Activated naive CD4-positive, alpha-beta T cell treated with anti-CD3 and anti-CD28 coated beads for 36 hours (primary cell): ENCODE measurements around the gene PLD1. TPM values are rescaled to one million over a fixed set of nuclear protein-coding genes. Genes with fewer than 3 reads are reported as not detected.
A peak's percentile ranks its signal among the peaks of the same experiment; 100 is the strongest.

Experiments used
- CTCF ChIA-PET: fragments of 350-600 bp; sonication (Branson Sonifier 250); formaldehyde crosslinking; loops from one replicate; lab custom pipeline; 2021; ENCODE audit warnings: antibody characterized with exemption; lab: Charles Lee
- DNase-seq: peaks from one replicate; pipeline ENCODE4 v3.0.0-alpha.2; 2020
- H3K27ac Mint-ChIP-seq: one replicate; pipeline ENCODE4 v1.8.0; 2021; ENCODE audit warnings: mild to moderate bottlenecking, mixed read lengths
- H3K27me3 Mint-ChIP-seq: one replicate; pipeline ENCODE4 v1.8.0; 2021; ENCODE audit warnings: low read depth, mixed read lengths
- H3K36me3 Mint-ChIP-seq: one replicate; pipeline ENCODE4 v1.8.0; 2021; ENCODE audit warnings: low read depth, mixed read lengths
- H3K4me1 Mint-ChIP-seq: one replicate; pipeline ENCODE4 v1.8.0; 2021; ENCODE audit warnings: low read depth, mixed read lengths
- H3K4me3 Mint-ChIP-seq: one replicate; pipeline ENCODE4 v1.8.0; 2021; ENCODE audit warnings: mild to moderate bottlenecking, moderate library complexity, mixed read lengths
- H3K9me3 Mint-ChIP-seq: one replicate; pipeline ENCODE4 v1.8.0; 2021; ENCODE audit warnings: mixed read lengths
- intact Hi-C: fragments of 100-400 bp; cut with micrococcal nuclease; formaldehyde crosslinking; loops from one replicate; pipeline ENCODE4 v1.15.1; 2023
- total RNA-seq, 2 experiments: library from RNA; stranded (reverse); gene quantifications; one replicate each; pipeline ENCODE4 v1.2.3, GENCODE V29; 2021

The PLD1 gene
- total RNA-seq, 2 experiments from 2014 or later, result 0.25 TPM; not detected in 1

GRCh38 chr3:171811913-171812335 lies 1.6 kb upstream of the PLD1 start:
- H3K4me1 Mint-ChIP-seq, result peaks cover 14% of the 10 kb centered on the region
- intact Hi-C loops, result loop anchor here (5.0 kb wide), 1 partner anchor 225 kb away; the partner anchor contains the start of gene FNDC3B
- H3K27me3 Mint-ChIP-seq, result peaks cover 45% of the 10 kb centered on the region
- H3K27ac Mint-ChIP-seq, result no peak overlapping the region
- CTCF ChIA-PET, result interaction anchor here (0.6 to 0.9 kb wide), 2 partner anchors 39 to 52 kb away, joined by 4 to 5 read pairs; no protein-coding TSS in a partner anchor
- no peak for DNase-seq
- H3K4me3 Mint-ChIP-seq, result no peak overlapping the region
- no peaks in the 10 kb centered on the region for H3K9me3 Mint-ChIP-seq
- H3K36me3 Mint-ChIP-seq, result no peaks in the 10 kb centered on the region

GRCh38 chr3:171811295-171811912 lies 1.1 kb upstream of the PLD1 start:
- CTCF ChIA-PET, result interaction anchor here (0.7 kb wide), 1 partner anchor 230 kb away, joined by 3 read pairs; no protein-coding TSS in a partner anchor
- intact Hi-C loops, result loop anchor here (5.0 kb wide), 1 partner anchor 226 kb away; the partner anchor contains the start of gene FNDC3B
- Mint-ChIP-seq H3K9me3 (no peaks in the 10 kb centered on the region), H3K36me3 (no peaks in the 10 kb centered on the region), H3K27me3 (peaks cover 44% of the 10 kb centered on the region), H3K27ac (no peak overlapping the region), H3K4me1 (peaks cover 14% of the 10 kb centered on the region), H3K4me3 (no peak overlapping the region)
- DNase-seq, result no peak

- H3K4me3 Mint-ChIP-seq, result peak overlapping the region; percentile 42
- CTCF ChIA-PET, result interaction anchor here (0.6 to 1.3 kb wide), 3 partner anchors 118 to 530 kb away, joined by 3 read pairs; no protein-coding TSS in a partner anchor
- no peaks in the 10 kb centered on the region for H3K36me3 Mint-ChIP-seq
- peaks cover 38% of the 10 kb centered on the region for H3K27me3 Mint-ChIP-seq
- intact Hi-C loops, result loop anchor here (5.0 kb wide), 1 partner anchor 227 kb away; the partner anchor contains the start of gene FNDC3B
- peaks cover 14% of the 10 kb centered on the region for H3K4me1 Mint-ChIP-seq
- no peak for DNase-seq
- no peaks in the 10 kb centered on the region for H3K9me3 Mint-ChIP-seq
- H3K27ac Mint-ChIP-seq, result no peak overlapping the region
These were observed 479 bp upstream of the PLD1 start for GRCh38 chr3:171810629-171811294.

GRCh38 chr3:171809611-171809860 lies 747 bp downstream of the PLD1 start:
- Mint-ChIP-seq H3K36me3 (no peaks in the 10 kb centered on the region), H3K4me3 (peak overlapping the region; percentile 76), H3K4me1 (peaks cover 14% of the 10 kb centered on the region), H3K27ac (no peak overlapping the region), H3K9me3 (no peaks in the 10 kb centered on the region), H3K27me3 (peaks cover 37% of the 10 kb centered on the region)
- no peak for DNase-seq
- CTCF ChIA-PET, result no interaction called here
- intact Hi-C loops, result no loop called here

- intact Hi-C loops, result no loop called here
- Mint-ChIP-seq H3K4me1 (peaks cover 8% of the 10 kb centered on the region), H3K9me3 (no peaks in the 10 kb centered on the region), H3K27me3 (peaks cover 37% of the 10 kb centered on the region), H3K27ac (no peak overlapping the region), H3K36me3 (no peaks in the 10 kb centered on the region), H3K4me3 (no peak overlapping the region)
- DNase-seq, result no peak
- CTCF ChIA-PET, result no interaction called here
These were observed 2.5 kb downstream of the PLD1 start for GRCh38 chr3:171807806-171808205.

GRCh38 chr3:171807129-171807675 lies 3.1 kb downstream of the PLD1 start:
- no peak overlapping the region for H3K27ac Mint-ChIP-seq
- H3K4me1 Mint-ChIP-seq, result peaks cover 9% of the 10 kb centered on the region
- no peaks in the 10 kb centered on the region for H3K36me3 Mint-ChIP-seq
- peaks cover 40% of the 10 kb centered on the region for H3K27me3 Mint-ChIP-seq
- no peaks in the 10 kb centered on the region for H3K9me3 Mint-ChIP-seq
- CTCF ChIA-PET, result no interaction called here
- H3K4me3 Mint-ChIP-seq, result no peak overlapping the region
- DNase-seq, result no peak
- intact Hi-C loops, result no loop called here

GRCh38 chr3:171806200-171807128 lies 3.8 kb downstream of the PLD1 start:
- peaks cover 39% of the 10 kb centered on the region for H3K27me3 Mint-ChIP-seq
- intact Hi-C loops, result no loop called here
- no peaks in the 10 kb centered on the region for H3K36me3 Mint-ChIP-seq
- H3K27ac Mint-ChIP-seq, result no peak overlapping the region
- H3K4me3 Mint-ChIP-seq, result no peak overlapping the region
- peaks cover 15% of the 10 kb centered on the region for H3K4me1 Mint-ChIP-seq
- DNase-seq, result no peak
- no peaks in the 10 kb centered on the region for H3K9me3 Mint-ChIP-seq
- CTCF ChIA-PET, result interaction anchor here (0.6 kb wide), 1 partner anchor 805 kb away, joined by 4 read pairs; no protein-coding TSS in a partner anchor

- Mint-ChIP-seq H3K27me3 (peaks cover 32% of the 10 kb centered on the region), H3K36me3 (no peaks in the 10 kb centered on the region), H3K9me3 (no peaks in the 10 kb centered on the region), H3K4me1 (peaks cover 16% of the 10 kb centered on the region), H3K27ac (no peak overlapping the region), H3K4me3 (no peak overlapping the region)
- intact Hi-C loops, result no loop called here
- CTCF ChIA-PET, result no interaction called here
- no peak for DNase-seq
These were observed 4.6 kb downstream of the PLD1 start for GRCh38 chr3:171805687-171806086.

GRCh38 chr3:171804618-171805389 lies 5.5 kb downstream of the PLD1 start:
- Mint-ChIP-seq H3K36me3 (no peaks in the 10 kb centered on the region), H3K27me3 (peaks cover 27% of the 10 kb centered on the region), H3K4me3 (no peak overlapping the region), H3K9me3 (no peaks in the 10 kb centered on the region), H3K27ac (no peak overlapping the region), H3K4me1 (peaks cover 14% of the 10 kb centered on the region)
- CTCF ChIA-PET, result no interaction called here
- intact Hi-C loops, result no loop called here
- DNase-seq, result no peak

GRCh38 chr3:171803044-171803443 lies 7.2 kb downstream of the PLD1 start:
- Mint-ChIP-seq H3K36me3 (no peaks in the 10 kb centered on the region), H3K4me1 (peaks cover 8% of the 10 kb centered on the region), H3K9me3 (no peaks in the 10 kb centered on the region), H3K27me3 (peaks cover 18% of the 10 kb centered on the region), H3K27ac (no peak overlapping the region), H3K4me3 (no peak overlapping the region)
- intact Hi-C loops, result no loop called here
- CTCF ChIA-PET, result no interaction called here
- DNase-seq, result no peak

GRCh38 chr3:171802590-171802956 lies 7.7 kb downstream of the PLD1 start:
- H3K36me3 Mint-ChIP-seq, result no peaks in the 10 kb centered on the region
- CTCF ChIA-PET, result interaction anchor here (0.6 kb wide), 1 partner anchor 14 kb away, joined by 3 read pairs; no protein-coding TSS in a partner anchor
- H3K9me3 Mint-ChIP-seq, result no peaks in the 10 kb centered on the region
- peaks cover 8% of the 10 kb centered on the region for H3K4me1 Mint-ChIP-seq
- intact Hi-C loops, result no loop called here
- peaks cover 15% of the 10 kb centered on the region for H3K27me3 Mint-ChIP-seq
- H3K4me3 Mint-ChIP-seq, result no peak overlapping the region
- H3K27ac Mint-ChIP-seq, result no peak overlapping the region
- no peak for DNase-seq
